Measurements from ENCODE around the gene NCOA7.
A peak's percentile ranks its signal among the peaks of the same experiment; 100 is the strongest.

Gene NCOA7

GRCh38 chr6:125955973-125956372 lies 165.2 kb downstream of the NCOA7 start:
- TF ChIP-seq GLIS3 (CRISPR knock-in tag; IDR thresholded peaks at IDR 0.05) (no peak), OSR1 (CRISPR knock-in tag; IDR thresholded peaks at IDR 0.05) (no peak), CREB5 (CRISPR knock-in tag; IDR thresholded peaks at IDR 0.05; ENCODE audit: low read depth) (no peak), TOX (CRISPR knock-in tag; IDR thresholded peaks at IDR 0.05; ENCODE audit: borderline replicate concordance) (no peak), ESRRG (CRISPR knock-in tag; IDR thresholded peaks at IDR 0.05) (no peak), ZFP30 (CRISPR knock-in tag; IDR thresholded peaks at IDR 0.05) (no peak), RARB (CRISPR knock-in tag; IDR thresholded peaks at IDR 0.05) (no peak), ISL1 (CRISPR knock-in tag; IDR thresholded peaks at IDR 0.05) (no peak)
- ATAC-seq, result no peak

- peak; percentile 39; the same call in 1 of the 2 replicates for TF ChIP-seq ZFP3 (CRISPR knock-in tag; IDR thresholded peaks at IDR 0.05)
- no peak for TF ChIP-seq RARB (CRISPR knock-in tag; IDR thresholded peaks at IDR 0.05)
- no peak for TF ChIP-seq ZNF8 (CRISPR knock-in tag; IDR thresholded peaks at IDR 0.05)
- no peak for TF ChIP-seq SNAI2 (CRISPR knock-in tag; IDR thresholded peaks at IDR 0.05)
- no peak for TF ChIP-seq CSRNP3 (CRISPR knock-in tag; IDR thresholded peaks at IDR 0.05)
- no peak for TF ChIP-seq PPARA (CRISPR knock-in tag; IDR thresholded peaks at IDR 0.05; ENCODE audit: borderline replicate concordance)
- no peak for TF ChIP-seq ZFP30 (CRISPR knock-in tag; IDR thresholded peaks at IDR 0.05)
- TF ChIP-seq ISL1 (CRISPR knock-in tag; IDR thresholded peaks at IDR 0.05), result no peak
- no peak for TF ChIP-seq TCF4 (CRISPR knock-in tag; IDR thresholded peaks at IDR 0.05; ENCODE audit: borderline replicate concordance)
- no peak for TF ChIP-seq GLIS3 (CRISPR knock-in tag; IDR thresholded peaks at IDR 0.05)
- TF ChIP-seq PATZ1 (CRISPR knock-in tag; IDR thresholded peaks at IDR 0.05; ENCODE audit: borderline replicate concordance), result no peak
- no peak; the same call in 1 of the 2 replicates for TF ChIP-seq TOX (CRISPR knock-in tag; IDR thresholded peaks at IDR 0.05; ENCODE audit: borderline replicate concordance)
- TF ChIP-seq TSHZ2 (CRISPR knock-in tag; IDR thresholded peaks at IDR 0.05), result peak; percentile 61; the same call in 1 of the 2 replicates
- peak; percentile 92 for ATAC-seq
These were observed 166.0 kb downstream of the NCOA7 start, which contains the start of gene HINT3 for GRCh38 chr6:125956506-125957390. TSS of gene HINT3 (plus strand) at chr6:125956770. CDS start at chr6:125956978, 208 bp downstream.

GRCh38 chr6:125957391-125957693 lies 166.6 kb downstream of the NCOA7 start:
- ATAC-seq, result no peak
- TF ChIP-seq ARNTL (CRISPR knock-in tag; IDR thresholded peaks at IDR 0.05; ENCODE audit: borderline replicate concordance, low read depth), result no peak
- no peak for TF ChIP-seq ESRRG (CRISPR knock-in tag; IDR thresholded peaks at IDR 0.05)
- no peak for TF ChIP-seq ZC3H10 (CRISPR knock-in tag; IDR thresholded peaks at IDR 0.05)
- no peak for TF ChIP-seq CSDC2 (CRISPR knock-in tag; IDR thresholded peaks at IDR 0.05)
- TF ChIP-seq TCF4 (CRISPR knock-in tag; IDR thresholded peaks at IDR 0.05; ENCODE audit: borderline replicate concordance), result no peak
- no peak for TF ChIP-seq GLIS3 (CRISPR knock-in tag; IDR thresholded peaks at IDR 0.05)
- TF ChIP-seq TSHZ2 (CRISPR knock-in tag; IDR thresholded peaks at IDR 0.05), result no peak
- no peak for TF ChIP-seq ZNF8 (CRISPR knock-in tag; IDR thresholded peaks at IDR 0.05)
- no peak for TF ChIP-seq RARB (CRISPR knock-in tag; IDR thresholded peaks at IDR 0.05)
- TF ChIP-seq ISL1 (CRISPR knock-in tag; IDR thresholded peaks at IDR 0.05), result no peak
- TF ChIP-seq CREB5 (CRISPR knock-in tag; IDR thresholded peaks at IDR 0.05; ENCODE audit: low read depth), result no peak
- no peak for TF ChIP-seq ZFP30 (CRISPR knock-in tag; IDR thresholded peaks at IDR 0.05)
- no peak for TF ChIP-seq SNAI2 (CRISPR knock-in tag; IDR thresholded peaks at IDR 0.05)
- no peak for TF ChIP-seq OSR1 (CRISPR knock-in tag; IDR thresholded peaks at IDR 0.05)
- no peak for TF ChIP-seq PPARA (CRISPR knock-in tag; IDR thresholded peaks at IDR 0.05; ENCODE audit: borderline replicate concordance)
- TF ChIP-seq ZNF70 (CRISPR knock-in tag; IDR thresholded peaks at IDR 0.05), result no peak
- TF ChIP-seq CSRNP3 (CRISPR knock-in tag; IDR thresholded peaks at IDR 0.05), result no peak
